Nephron progenitor cell (in vitro differentiated cells): ENCODE results near the gene DYRK2.

Experiments
- DNase-seq: peaks from one replicate; pipeline ENCODE4 v3.0.0; 2021
- H3K27ac Mint-ChIP-seq: 2 replicates; pipeline ENCODE4 v1.8.0; 2021; ENCODE audit warnings: mild to moderate bottlenecking, moderate library complexity, mixed read lengths
- H3K27me3 Mint-ChIP-seq: 2 replicates; pipeline ENCODE4 v1.8.0; 2021; ENCODE audit warnings: mild to moderate bottlenecking, low read depth, mixed read lengths; ENCODE audit not compliant: poor library complexity
- H3K36me3 Mint-ChIP-seq: 2 replicates; pipeline ENCODE4 v1.8.0; 2021; ENCODE audit warnings: low read depth, mixed read lengths
- H3K4me1 Mint-ChIP-seq: 2 replicates; pipeline ENCODE4 v1.8.0; 2021; ENCODE audit warnings: mixed read lengths
- H3K4me3 Mint-ChIP-seq: 2 replicates; pipeline ENCODE4 v1.8.0; 2021; ENCODE audit warnings: mild to moderate bottlenecking, moderate library complexity, mixed read lengths
- H3K9me3 Mint-ChIP-seq: 2 replicates; pipeline ENCODE4 v1.8.0; 2021; ENCODE audit warnings: mild to moderate bottlenecking, moderate library complexity, mixed read lengths
- CTCF ChIP-seq: fragments of 200-600 bp; sonication (generic); IDR thresholded peaks from 2 replicates; pipeline ENCODE4 v1.5.0; 2021; ENCODE audit warnings: antibody characterized with exemption

Gene DYRK2

DNA sequence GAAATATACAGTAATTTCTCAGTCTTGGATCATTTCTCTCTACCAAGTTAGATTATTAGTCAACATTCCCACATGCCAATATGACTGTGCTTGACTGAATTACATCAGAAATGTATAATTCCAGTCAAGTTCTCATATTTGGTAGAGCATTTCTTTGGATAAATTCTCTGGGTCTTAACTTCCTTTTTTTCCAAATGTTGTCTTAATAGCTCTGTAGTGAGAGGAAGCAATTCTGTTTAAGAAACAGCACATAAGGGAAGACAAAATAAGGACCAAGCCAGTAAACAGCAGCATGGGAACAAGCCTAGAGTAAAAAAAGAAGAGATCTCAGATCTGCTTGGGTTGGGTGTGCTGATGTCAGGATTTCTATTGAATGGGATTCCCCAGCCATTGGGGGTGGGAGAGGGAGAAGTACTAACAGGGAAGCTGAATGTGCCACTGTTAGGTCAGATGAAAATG is 14.2 kb upstream of the DYRK2 start:
- no peak overlapping the region for H3K27ac Mint-ChIP-seq
- no peak for TF ChIP-seq CTCF

DNA sequence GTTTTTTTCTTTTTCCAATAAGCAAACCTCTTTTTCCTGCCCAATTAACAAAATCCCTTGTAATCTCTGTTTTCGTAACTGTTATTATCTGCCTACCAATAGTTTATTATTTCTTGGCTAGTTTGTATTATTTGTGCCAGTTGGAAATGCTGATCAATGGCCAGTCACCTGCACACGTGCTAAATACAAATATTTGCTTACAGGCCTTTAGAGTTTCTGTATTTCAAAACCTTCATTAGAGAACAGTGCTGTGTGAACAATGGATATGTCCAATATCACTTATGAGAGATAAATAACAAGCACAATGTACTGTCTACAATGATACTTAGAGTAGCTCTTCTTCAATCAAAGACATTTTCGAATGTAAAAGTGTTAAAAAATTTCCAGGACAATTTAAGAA is 10.8 kb upstream of the DYRK2 start:
- peaks cover 36% of the 10 kb centered on the region for H3K4me1 Mint-ChIP-seq
- no peaks in the 10 kb centered on the region for H3K9me3 Mint-ChIP-seq
- H3K4me3 Mint-ChIP-seq, result no peak overlapping the region
- peaks cover 9% of the 10 kb centered on the region for H3K27me3 Mint-ChIP-seq
- no peak for DNase-seq
- H3K27ac Mint-ChIP-seq, result no peak overlapping the region
- no peak for TF ChIP-seq CTCF
- H3K36me3 Mint-ChIP-seq, result no peaks in the 10 kb centered on the region

More for the DNA sequence above, 14.2 kb upstream of the DYRK2 start:
- peaks cover 9% of the 10 kb centered on the region for H3K27me3 Mint-ChIP-seq
- no peaks in the 10 kb centered on the region for H3K9me3 Mint-ChIP-seq
- no peak overlapping the region for H3K4me3 Mint-ChIP-seq
- no peaks in the 10 kb centered on the region for H3K36me3 Mint-ChIP-seq
- H3K4me1 Mint-ChIP-seq, result peaks cover 57% of the 10 kb centered on the region
- DNase-seq, result no peak

GRCh38 chr12:67638694-67639093 is 9.9 kb upstream of the DYRK2 start:
- Mint-ChIP-seq H3K4me1 (peaks cover 26% of the 10 kb centered on the region), H3K36me3 (no peaks in the 10 kb centered on the region), H3K9me3 (no peaks in the 10 kb centered on the region), H3K4me3 (no peak overlapping the region), H3K27ac (no peak overlapping the region), H3K27me3 (peaks cover 6% of the 10 kb centered on the region)
- no peak for DNase-seq
- TF ChIP-seq CTCF, result no peak

GRCh38 chr12:67640863-67641262 is 7.7 kb upstream of the DYRK2 start:
- no peak overlapping the region for H3K4me3 Mint-ChIP-seq
- H3K27ac Mint-ChIP-seq, result no peak overlapping the region
- DNase-seq, result no peak
- no peaks in the 10 kb centered on the region for H3K36me3 Mint-ChIP-seq
- H3K9me3 Mint-ChIP-seq, result peaks cover 5% of the 10 kb centered on the region
- no peak for TF ChIP-seq CTCF
- peaks cover 16% of the 10 kb centered on the region for H3K4me1 Mint-ChIP-seq
- H3K27me3 Mint-ChIP-seq, result peaks cover 3% of the 10 kb centered on the region

DNA sequence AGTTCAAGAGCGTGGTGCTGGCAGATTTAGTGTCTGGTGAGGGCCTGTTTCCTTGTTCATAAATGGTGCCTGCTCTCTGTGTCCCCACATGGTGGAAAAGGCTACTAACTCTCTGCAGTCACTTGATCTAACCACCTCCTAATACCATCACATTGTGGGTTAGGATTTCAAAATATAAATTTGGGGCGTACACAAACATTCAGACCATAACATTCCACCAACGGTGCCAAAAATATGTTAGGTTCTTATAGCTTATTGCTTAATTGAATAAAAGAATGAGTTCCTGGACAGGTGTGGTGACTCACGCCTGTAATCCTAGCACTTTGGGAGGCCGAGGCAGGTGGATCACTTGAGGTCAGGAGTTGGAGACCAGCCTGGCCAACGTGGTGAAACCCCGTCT is 3.4 kb upstream of the DYRK2 start:
- H3K4me3 Mint-ChIP-seq, result no peak overlapping the region
- no peak for DNase-seq
- no peak for TF ChIP-seq CTCF
- H3K4me1 Mint-ChIP-seq, result peaks cover 33% of the 10 kb centered on the region
- H3K27me3 Mint-ChIP-seq, result no peaks in the 10 kb centered on the region
- no peaks in the 10 kb centered on the region for H3K36me3 Mint-ChIP-seq
- H3K27ac Mint-ChIP-seq, result no peak overlapping the region
- H3K9me3 Mint-ChIP-seq, result peaks cover 5% of the 10 kb centered on the region

DNA sequence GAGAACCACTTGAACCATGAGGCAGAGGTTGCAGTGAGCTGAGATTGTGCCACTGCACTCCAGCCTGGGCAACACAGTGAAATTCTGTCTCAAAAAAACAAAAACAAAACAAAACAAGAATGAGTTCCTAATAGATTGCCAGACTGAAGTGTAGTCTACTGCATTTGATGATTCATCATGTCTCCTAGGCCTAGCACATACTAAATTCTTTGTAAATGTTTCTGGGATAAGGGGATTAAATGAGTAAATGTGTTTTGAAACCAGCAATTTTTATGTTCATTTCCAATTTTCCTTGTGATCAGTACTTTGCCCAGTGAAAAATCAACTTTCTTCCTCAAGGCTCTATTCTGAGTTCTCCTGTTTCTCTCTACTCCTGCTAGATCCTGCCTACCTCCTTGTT is 2.9 kb upstream of the DYRK2 start:
- Mint-ChIP-seq H3K4me1 (peaks cover 33% of the 10 kb centered on the region), H3K27ac (no peak overlapping the region), H3K4me3 (no peak overlapping the region), H3K9me3 (peaks cover 5% of the 10 kb centered on the region), H3K36me3 (peaks cover 4% of the 10 kb centered on the region), H3K27me3 (no peaks in the 10 kb centered on the region)
- no peak for DNase-seq
- TF ChIP-seq CTCF, result no peak
